Transverse colon (tissue), 4 donors: ENCODE results near the gene MAGOHB. TPM values are rescaled to one million over a fixed set of nuclear protein-coding genes. Genes with fewer than 3 reads are reported as not detected.
A peak's percentile ranks its signal among the peaks of the same experiment; 100 is the strongest.
"Not testable (repeated sequence)": the region's sequence is repeated elsewhere in the genome, so short reads cannot be mapped to it uniquely, and the experiment has no call there.

Source experiments
- DNase-seq: peaks from one replicate; pipeline ENCODE4 v3.0.0-alpha.2; 2019
- H3K27ac ChIP-seq, 4 donors: fragments of 200-600 bp; sonication (generic); 2 replicates each; pipeline ENCODE4 v1.5.1; 2016 to 2018; ENCODE audit warnings: inconsistent platforms in 4 of 4
- H3K27me3 ChIP-seq: fragments of 200-600 bp; sonication (generic); 2 replicates; pipeline ENCODE4 v1.5.1; 2017; ENCODE audit warnings: inconsistent platforms
- H3K36me3 ChIP-seq, 4 donors: fragments of 200-600 bp; sonication (generic); 2 replicates each; pipeline ENCODE4 v1.5.1; 2017 to 2019; ENCODE audit warnings: inconsistent platforms in 4 of 4
- H3K4me1 ChIP-seq, 4 donors: fragments of 200-600 bp; sonication (generic); 2 replicates each; pipeline ENCODE4 v1.5.1; 2017 to 2020; ENCODE audit warnings: inconsistent platforms in 4 of 4
- H3K4me3 ChIP-seq, 4 donors: fragments of 200-600 bp; sonication (generic); 1 replicate in 1 of 4; 2 replicates in 3 of 4; pipeline versions ENCODE4 v1.5.1 to v1.6.1; 2017 to 2019; ENCODE audit warnings: inconsistent platforms in 4 of 4
- H3K9me3 ChIP-seq, 2 donors: fragments of 200-600 bp; sonication (generic); 2 replicates each; pipeline ENCODE4 v1.5.1; 2017 to 2019; ENCODE audit warnings: inconsistent platforms in 2 of 2
- EP300 ChIP-seq: sonication (generic); formaldehyde crosslinking; IDR thresholded peaks from one replicate; pipeline ENCODE4 v1.6.1; 2017; ENCODE audit warnings: antibody characterized with exemption, low read depth
- POLR2A ChIP-seq: fragments of 450-650 bp; IDR thresholded peaks from one replicate; pipeline ENCODE4 v1.6.1; 2016; ENCODE audit warnings: antibody characterized with exemption, mild to moderate bottlenecking, moderate library complexity
- POLR2AphosphoS5 ChIP-seq, 3 donors: sonication (generic); formaldehyde crosslinking; IDR thresholded peaks; one replicate each; pipeline ENCODE4 v1.6.1; 2016; ENCODE audit warnings: antibody characterized with exemption in 3 of 3
- WGBS, 2 donors: methylation state at CpG; one replicate each; pipeline ENCODE4 v1.1.5; 2018; ENCODE audit warnings: low coverage in 1 of 2; 5-methylcytosine and 5-hydroxymethylcytosine counted together
- in situ Hi-C, 4 donors: fragments of 200-750 bp; cut with MboI; loops; one replicate each; pipeline versions ENCODE4 v1.15.0 to v1.15.1; 2017; ENCODE audit warnings: low sequenced_read_pairs in 3 of 4, low pct_ligation_motif_present in 1 of 4, low pct_unique_long_range_greater_than_20kb in 1 of 4
- intact Hi-C: fragments of 100-400 bp; cut with DNase I; formaldehyde crosslinking; loops from one replicate; pipeline ENCODE4 v1.15.1; 2023; ENCODE audit warnings: low total_unique reads
- total RNA-seq, 4 donors: library from RNA; depleted of rRNA; stranded (reverse); fragments of >200 nt; gene quantifications; one replicate each; pipeline ENCODE4 v1.1.0, GENCODE V29; 2016
- TF ChIP-seq, protein P1 (sequence below), 5 experiments: fragments of 200-600 bp in 3 of 5; fragments of 450-650 bp in 2 of 5; sonication (generic) in 3 of 5; IDR thresholded peaks; 1 replicate in 2 of 5; 2 replicates in 3 of 5; pipeline ENCODE4 v1.5.1; 2016 to 2017; ENCODE audit warnings: antibody characterized with exemption in 5 of 5, inconsistent platforms in 3 of 5, mild to moderate bottlenecking in 2 of 5, moderate library complexity in 1 of 5

The MAGOHB gene
- 1 to 10 TPM in 2 of 4 donors, under 1 TPM in 1, not detected in 1; 0.75 to 9.7 (median 8.1) TPM for total RNA-seq

DNA sequence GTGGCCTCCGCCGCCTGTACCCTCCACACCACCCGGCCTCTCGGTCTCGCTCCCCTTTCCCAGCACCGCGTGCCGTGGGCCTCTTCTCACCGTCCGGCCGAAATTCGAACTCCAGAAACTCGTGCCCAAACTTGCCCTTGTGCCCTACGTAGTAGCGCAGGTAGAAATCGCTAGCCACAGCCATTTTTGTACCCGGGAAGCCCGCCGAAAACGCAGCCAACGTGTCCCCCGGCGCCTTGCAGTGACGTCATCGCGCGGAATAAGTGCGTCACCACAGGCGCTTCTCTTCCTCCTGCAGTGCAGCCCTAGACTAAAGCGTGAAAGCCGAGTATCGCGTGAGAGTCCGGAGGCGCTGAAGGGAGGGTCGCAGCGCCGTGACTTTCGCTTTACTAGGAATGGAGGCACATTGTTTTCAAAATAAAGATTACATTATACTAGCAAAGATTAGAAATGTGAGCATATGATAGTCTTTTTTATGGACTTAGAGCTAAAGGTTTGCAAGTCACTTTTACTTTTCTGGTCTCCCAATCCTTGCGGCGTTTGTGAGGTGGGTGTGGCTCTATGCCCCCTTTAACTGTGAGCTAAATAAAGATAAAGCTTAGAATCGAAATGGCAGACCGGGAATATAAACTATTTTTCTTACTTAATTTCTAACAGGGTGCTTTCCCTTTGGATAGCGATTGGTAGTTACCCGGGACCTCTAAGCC is at the start of gene MAGOHB:
Gene MAGOHB (minus strand): TSS at position 261 of the 707 bp plus-strand sequence. CDS start 77 bp downstream, at position 184.
- Histone ChIP-seq H3K4me3 (peak within 1 kb of the TSS; percentile 70 to 96 (median 84)), H3K27me3 (no peaks in the 10 kb centered on the region), H3K27ac (peak within 1 kb of the TSS; percentile 85 to 96 (median 92)), H3K4me1 (peaks cover 8 to 22% (median 13%) of the 10 kb centered on the region in 4 donors), H3K36me3 (peaks cover 0 to 12% (median 3%) of the 10 kb centered on the region in 4 donors), H3K9me3 (no peaks in the 10 kb centered on the region)
- 0% methylated on average over 10 to 43 of the region's 45 CpGs for WGBS, 2 donors
- intact Hi-C loops (loop anchor here (10.0 kb wide), 1 partner anchor 141 kb away; no protein-coding TSS in a partner anchor), in situ Hi-C loops (loop anchor here in 1 of 4 donors (25.0 kb wide), 1 partner anchor 124 kb away; no protein-coding TSS in a partner anchor)
- TF ChIP-seq POLR2AphosphoS5 (IDR thresholded peaks at IDR 0.05), result peak; percentile 91 to 95 (median 91)
- TF ChIP-seq EP300, result no peak
- TF ChIP-seq, protein P1, sequence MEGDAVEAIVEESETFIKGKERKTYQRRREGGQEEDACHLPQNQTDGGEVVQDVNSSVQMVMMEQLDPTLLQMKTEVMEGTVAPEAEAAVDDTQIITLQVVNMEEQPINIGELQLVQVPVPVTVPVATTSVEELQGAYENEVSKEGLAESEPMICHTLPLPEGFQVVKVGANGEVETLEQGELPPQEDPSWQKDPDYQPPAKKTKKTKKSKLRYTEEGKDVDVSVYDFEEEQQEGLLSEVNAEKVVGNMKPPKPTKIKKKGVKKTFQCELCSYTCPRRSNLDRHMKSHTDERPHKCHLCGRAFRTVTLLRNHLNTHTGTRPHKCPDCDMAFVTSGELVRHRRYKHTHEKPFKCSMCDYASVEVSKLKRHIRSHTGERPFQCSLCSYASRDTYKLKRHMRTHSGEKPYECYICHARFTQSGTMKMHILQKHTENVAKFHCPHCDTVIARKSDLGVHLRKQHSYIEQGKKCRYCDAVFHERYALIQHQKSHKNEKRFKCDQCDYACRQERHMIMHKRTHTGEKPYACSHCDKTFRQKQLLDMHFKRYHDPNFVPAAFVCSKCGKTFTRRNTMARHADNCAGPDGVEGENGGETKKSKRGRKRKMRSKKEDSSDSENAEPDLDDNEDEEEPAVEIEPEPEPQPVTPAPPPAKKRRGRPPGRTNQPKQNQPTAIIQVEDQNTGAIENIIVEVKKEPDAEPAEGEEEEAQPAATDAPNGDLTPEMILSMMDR (IDR thresholded peaks at IDR 0.05), result peak in 1 of 5 experiments; percentile 30
- peak; percentile 79 for TF ChIP-seq POLR2A
- DNase-seq, result peak; percentile 98

DNA sequence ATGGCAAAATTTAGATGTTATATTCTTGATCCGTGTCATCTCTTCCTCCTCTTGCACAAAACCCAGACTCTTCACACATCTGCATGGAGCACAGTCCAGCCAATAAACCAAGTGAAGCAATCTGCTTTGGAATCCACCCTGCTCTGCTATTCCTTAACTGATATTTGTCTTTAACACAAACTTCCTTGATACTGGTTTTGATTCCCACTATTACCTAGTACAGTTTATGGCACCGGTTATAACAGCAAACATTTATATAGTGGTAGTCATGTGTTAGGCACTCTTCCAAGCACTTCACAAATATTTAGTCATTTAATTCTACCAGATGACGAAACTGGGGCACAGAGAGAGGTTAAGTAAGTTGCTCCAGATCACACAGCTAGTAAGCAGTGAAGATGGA is 47.9 kb upstream of the MAGOHB start:
- intact Hi-C loops (no loop called here), in situ Hi-C loops (no loop called here)
- Histone ChIP-seq H3K4me1 (peaks cover 0 to 24% (median 7%) of the 10 kb centered on the region in 4 donors), H3K36me3 (no peaks in the 10 kb centered on the region), H3K27ac (peak overlapping the region; percentile 35 to 66 (median 56)), H3K4me3 (no peak overlapping the region), H3K27me3 (no peaks in the 10 kb centered on the region), H3K9me3 (no peaks in the 10 kb centered on the region)
- TF ChIP-seq POLR2AphosphoS5 (IDR thresholded peaks at IDR 0.05), result peak in 1 of 3 donors; percentile 58
- TF ChIP-seq, protein P1 (IDR thresholded peaks at IDR 0.05), result no peak
- peak; percentile 45 for DNase-seq
- 35 to 42% methylated on average over 3 of the region's 3 CpGs for WGBS, 2 donors

DNA sequence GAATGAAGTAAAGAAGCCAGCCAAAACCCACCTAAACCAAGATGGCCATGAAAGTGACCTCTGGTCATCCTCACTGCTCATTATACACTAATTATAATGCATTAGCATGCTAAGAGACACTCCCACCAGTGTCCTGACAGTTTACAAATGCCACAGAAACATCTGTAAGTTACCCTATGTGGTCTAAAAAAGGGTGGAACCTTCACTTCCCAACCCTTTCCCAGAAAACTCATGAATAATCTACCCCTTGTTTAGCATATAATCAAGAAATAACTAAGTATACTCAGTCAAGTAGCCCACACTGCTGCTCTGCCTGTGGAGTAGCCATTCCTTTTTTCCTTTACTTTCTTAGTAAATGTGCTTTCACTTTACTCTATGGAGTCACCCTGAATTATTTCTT is 40.6 kb upstream of the MAGOHB start:
- Histone ChIP-seq H3K9me3 (no peaks in the 10 kb centered on the region), H3K4me3 (no peak overlapping the region), H3K27me3 (no peaks in the 10 kb centered on the region), H3K27ac (no peak overlapping the region), H3K36me3 (no peaks in the 10 kb centered on the region), H3K4me1 (peaks cover 0 to 22% (median 9%) of the 10 kb centered on the region in 4 donors)
- TF ChIP-seq, protein P1 (IDR thresholded peaks at IDR 0.05), result no peak
- TF ChIP-seq EP300, result no peak
- TF ChIP-seq POLR2AphosphoS5 (IDR thresholded peaks at IDR 0.05), result no peak
- in situ Hi-C loops, result no loop called here
- intact Hi-C loops, result no loop called here
- DNase-seq, result no peak

DNA sequence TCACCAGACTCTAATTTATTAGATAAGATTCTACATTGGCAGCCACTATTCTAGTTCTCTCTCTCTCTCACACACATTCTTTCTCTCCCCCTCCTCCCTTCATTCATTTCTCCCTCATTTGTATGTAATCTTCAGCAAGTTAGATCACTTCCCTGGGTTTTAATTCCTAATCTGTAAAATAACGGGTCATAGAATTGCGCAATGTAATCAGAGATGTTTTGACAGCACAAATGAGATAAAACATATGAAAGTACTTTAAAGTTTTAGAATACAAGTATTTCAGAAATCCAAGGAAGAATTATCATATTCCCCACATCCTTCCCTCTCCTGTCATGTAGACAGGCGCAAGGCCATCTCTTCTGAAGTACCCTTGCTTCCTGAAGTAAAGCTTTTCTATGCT is 38.8 kb upstream of the MAGOHB start:
- H3K27me3 ChIP-seq, result no peaks in the 10 kb centered on the region
- WGBS, 2 donors, result 67 to 70% methylated on average over 3 of the region's 3 CpGs
- H3K4me1 ChIP-seq, result peaks cover 0 to 22% (median 9%) of the 10 kb centered on the region in 4 donors
- DNase-seq, result no peak
- H3K36me3 ChIP-seq, result no peaks in the 10 kb centered on the region
- H3K9me3 ChIP-seq, result peaks cover 0 to 2% of the 10 kb centered on the region in 2 donors
- in situ Hi-C loops, result no loop called here
- no peak overlapping the region for H3K4me3 ChIP-seq
- peak overlapping the region in 3 of 4 donors; percentile 44 to 58 (median 49) for H3K27ac ChIP-seq
- intact Hi-C loops, result no loop called here
- no peak for TF ChIP-seq POLR2A
- no peak for TF ChIP-seq POLR2AphosphoS5 (IDR thresholded peaks at IDR 0.05)
- no peak for TF ChIP-seq EP300
- TF ChIP-seq, protein P1 (IDR thresholded peaks at IDR 0.05), result no peak

DNA sequence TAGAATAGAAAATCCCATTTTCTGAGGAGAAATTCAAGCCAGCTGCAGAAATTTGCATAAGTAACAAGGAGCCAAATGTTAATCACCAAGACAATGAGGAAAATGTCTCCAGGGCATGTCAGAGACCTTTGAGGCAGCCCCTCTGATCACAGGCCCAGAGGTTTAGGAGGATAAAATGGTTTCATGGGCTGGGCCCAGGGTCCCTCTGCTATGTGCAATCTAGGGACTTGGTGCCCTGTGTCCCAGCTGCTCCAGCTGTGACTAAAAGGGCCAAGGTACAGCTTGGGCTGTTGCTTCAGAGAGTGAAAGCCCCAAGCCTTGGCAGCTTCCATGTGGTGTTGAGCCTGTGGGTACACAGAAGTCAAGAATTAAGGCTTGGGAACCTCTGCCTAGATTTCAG is 33.2 kb upstream of the MAGOHB start:
- DNase-seq, intact Hi-C loops, H3K4me3 ChIP-seq, H3K36me3 ChIP-seq, in situ Hi-C loops, H3K27me3 ChIP-seq, H3K27ac ChIP-seq: not testable (repeated sequence)
- Histone ChIP-seq H3K4me1 (peaks cover 0 to 25% (median 3%) of the 10 kb centered on the region in 4 donors), H3K9me3 (peaks cover 10 to 17% of the 10 kb centered on the region in 2 donors)
